WTC11 (cell line): ENCODE results near the gene HIPK3. TPM values are rescaled to one million over a fixed set of nuclear protein-coding genes. Genes with fewer than 3 reads are reported as not detected.

Experiments used
- total RNA-seq: library from RNA; stranded (reverse); gene quantifications from 3 replicates; pipeline ENCODE4 v1.2.3, GENCODE V29; 2021

Gene HIPK3
- total RNA-seq, 1 experiment from 2014 or later, result 24.1 TPM

Other genes starting within 250 kb of the HIPK3 start
- 4.7 to 5.6 TPM (median 5.1 TPM) in 3 replicates for gene DEPDC7, start 241.5 kb upstream of the HIPK3 start, total RNA-seq
- 16.8 to 19.4 TPM (median 18.5 TPM) in 3 replicates for gene TCP11L1, start 217.8 kb upstream of the HIPK3 start, total RNA-seq
- 47.5 to 68.3 TPM (median 50.4 TPM) in 3 replicates for gene CSTF3, start 95.9 kb upstream of the HIPK3 start, total RNA-seq
- gene KIAA1549L, start 118.7 kb downstream of the HIPK3 start, total RNA-seq, result 1.6 to 1.8 TPM (median 1.6 TPM) in 3 replicates